KBM-7 (cell line): Measurements from ENCODE around the gene ABCA4.
"Not testable (repeated sequence)": the region's sequence is repeated elsewhere in the genome, so short reads cannot be mapped to it uniquely, and the experiment has no call there.

Experiments
- DNase-seq: peaks from one replicate; pipeline ENCODE4 v3.0.0-alpha.2; 2015
- in situ Hi-C: fragments of 300-500 bp; cut with MboI; formaldehyde crosslinking; loops from 2 replicates; pipeline ENCODE4 v1.14.3; 2020; ENCODE audit warnings: low sequenced_read_pairs, low pct_unique_long_range_greater_than_20kb, mixed read lengths

Gene ABCA4

GRCh38 chr1:93976711-93977597, 144.0 kb downstream of the ABCA4 start:
- no peak for DNase-seq
- in situ Hi-C loops, result no loop called here

GRCh38 chr1:93976291-93976690, 144.7 kb downstream of the ABCA4 start:
- in situ Hi-C loops, result no loop called here
- DNase-seq, result no peak

- DNase-seq, result no peak
Measured at GRCh38 chr1:93972341-93972740, 148.6 kb downstream of the ABCA4 start.

GRCh38 chr1:93969887-93970286, 151.1 kb downstream of the ABCA4 start:
- no peak for DNase-seq
- in situ Hi-C loops, result no loop called here

More at GRCh38 chr1:93972341-93972740, 148.6 kb downstream of the ABCA4 start:
- in situ Hi-C loops, result no loop called here

GRCh38 chr1:93969371-93969770, 151.6 kb downstream of the ABCA4 start:
- no peak for DNase-seq
- in situ Hi-C loops, result no loop called here

- in situ Hi-C loops, result no loop called here
Measured at GRCh38 chr1:93967306-93967705, 153.6 kb downstream of the ABCA4 start.

GRCh38 chr1:93965888-93966287, 155.1 kb downstream of the ABCA4 start:
- no peak for DNase-seq
- in situ Hi-C loops, result no loop called here

More at GRCh38 chr1:93967306-93967705, 153.6 kb downstream of the ABCA4 start:
- no peak for DNase-seq

- in situ Hi-C loops, result no loop called here
- DNase-seq, result no peak
Measured at GRCh38 chr1:93965256-93965655, 155.7 kb downstream of the ABCA4 start.

- in situ Hi-C loops, result no loop called here
- DNase-seq, result no peak
Measured at GRCh38 chr1:93964777-93965200, 156.2 kb downstream of the ABCA4 start.

- no peak for DNase-seq
- in situ Hi-C loops, result no loop called here
Measured at GRCh38 chr1:93964096-93964776, 156.7 kb downstream of the ABCA4 start.

GRCh38 chr1:93963585-93963984, 157.4 kb downstream of the ABCA4 start:
- in situ Hi-C loops, result no loop called here

GRCh38 chr1:93961906-93962305, 159.0 kb downstream of the ABCA4 start:
- in situ Hi-C loops, result no loop called here
- DNase-seq, result no peak

More at GRCh38 chr1:93963585-93963984, 157.4 kb downstream of the ABCA4 start:
- DNase-seq, result no peak

- in situ Hi-C loops, result no loop called here
- no peak for DNase-seq
Measured at GRCh38 chr1:93961443-93961842, 159.5 kb downstream of the ABCA4 start.

GRCh38 chr1:93960641-93961147, 160.3 kb downstream of the ABCA4 start:
- in situ Hi-C loops, result no loop called here
- DNase-seq, result no peak

GRCh38 chr1:93959413-93959812, 161.5 kb downstream of the ABCA4 start:
- in situ Hi-C loops, result no loop called here
- no peak for DNase-seq

GRCh38 chr1:93958726-93959100, 162.2 kb downstream of the ABCA4 start:
- DNase-seq, result no peak
- in situ Hi-C loops, result no loop called here

- no peak for DNase-seq
- in situ Hi-C loops, result no loop called here
Measured at GRCh38 chr1:93958032-93958725, 162.8 kb downstream of the ABCA4 start.

- in situ Hi-C loops, result no loop called here
- DNase-seq, result no peak
Measured at GRCh38 chr1:93955765-93956164, 165.2 kb downstream of the ABCA4 start.

- DNase-seq, in situ Hi-C loops: not testable (repeated sequence)
Measured at GRCh38 chr1:93947002-93947686, 173.8 kb downstream of the ABCA4 start.
